HAP-1 (cell line): ENCODE data around the gene MCF2L2.

Experiments used
- DNase-seq, 2 experiments: peaks; one replicate each; pipeline ENCODE4 v3.0.0-alpha.2; 2016 to 2020; ENCODE audit warnings: low spot score in 2 of 2
- H3K27me3 ChIP-seq: fragments of 250-450 bp; sonication (Bioruptor Pico); 2 replicates; pipeline ENCODE4 v1.5.1; 2020; ENCODE audit warnings: low read depth, mild to moderate bottlenecking, moderate library complexity
- H3K36me3 ChIP-seq: fragments of 250-450 bp; sonication (Bioruptor Pico); replicated peaks from 2 replicates; pipeline ENCODE4 v1.5.1; 2020; ENCODE audit warnings: mild to moderate bottlenecking
- H3K4me1 ChIP-seq: fragments of 250-450 bp; sonication (Bioruptor Pico); 2 replicates; pipeline ENCODE4 v1.5.1; 2020; ENCODE audit warnings: mild to moderate bottlenecking
- H3K4me3 ChIP-seq: fragments of 250-450 bp; sonication (Bioruptor Pico); 2 replicates; pipeline ENCODE4 v1.5.1; 2020; ENCODE audit warnings: mild to moderate bottlenecking, moderate library complexity
- H3K9me3 ChIP-seq: fragments of 250-450 bp; sonication (Bioruptor Pico); 2 replicates; pipeline ENCODE4 v1.5.1; 2020; ENCODE audit warnings: mild to moderate bottlenecking, moderate library complexity
- in situ Hi-C: fragments of 300-500 bp; cut with MboI; formaldehyde crosslinking; loops from 3 replicates; pipeline ENCODE4 v1.14.3; 2020; ENCODE audit warnings: low sequenced_read_pairs, inconsistent platforms, mixed read lengths

The MCF2L2 gene

GRCh38 chr3:183396662-183397391 is 31.6 kb downstream of the MCF2L2 start:
- no peak overlapping the region for H3K4me3 ChIP-seq
- in situ Hi-C loops = no loop called here
- no peaks in the 10 kb centered on the region for H3K27me3 ChIP-seq
- no peak for DNase-seq
- no peaks in the 10 kb centered on the region for H3K36me3 ChIP-seq
- H3K9me3 ChIP-seq = no peaks in the 10 kb centered on the region
- H3K4me1 ChIP-seq = peaks cover 7% of the 10 kb centered on the region

GRCh38 chr3:183394150-183394549 is 34.3 kb downstream of the MCF2L2 start:
- no peak for DNase-seq
- no peaks in the 10 kb centered on the region for H3K27me3 ChIP-seq
- H3K9me3 ChIP-seq = no peaks in the 10 kb centered on the region
- in situ Hi-C loops = loop anchor here (5.0 kb wide), 1 partner anchor 272 kb away; no protein-coding TSS in a partner anchor
- H3K4me1 ChIP-seq = no peaks in the 10 kb centered on the region
- no peak overlapping the region for H3K4me3 ChIP-seq
- no peaks in the 10 kb centered on the region for H3K36me3 ChIP-seq

GRCh38 chr3:183393625-183394024 is 34.8 kb downstream of the MCF2L2 start:
- H3K36me3 ChIP-seq = no peaks in the 10 kb centered on the region
- in situ Hi-C loops = loop anchor here (5.0 kb wide), 1 partner anchor 271 kb away; no protein-coding TSS in a partner anchor
- no peaks in the 10 kb centered on the region for H3K27me3 ChIP-seq
- DNase-seq = no peak
- H3K9me3 ChIP-seq = no peaks in the 10 kb centered on the region
- no peak overlapping the region for H3K4me3 ChIP-seq
- no peaks in the 10 kb centered on the region for H3K4me1 ChIP-seq

- DNase-seq = no peak
- no peaks in the 10 kb centered on the region for H3K27me3 ChIP-seq
- no peak overlapping the region for H3K4me3 ChIP-seq
- in situ Hi-C loops = loop anchor here (5.0 kb wide), 1 partner anchor 270 kb away; no protein-coding TSS in a partner anchor
- H3K36me3 ChIP-seq = no peaks in the 10 kb centered on the region
- no peaks in the 10 kb centered on the region for H3K4me1 ChIP-seq
- H3K9me3 ChIP-seq = no peaks in the 10 kb centered on the region
These were observed 36.0 kb downstream of the MCF2L2 start for GRCh38 chr3:183392186-183393034.

- in situ Hi-C loops = loop anchor here (5.0 kb wide), 1 partner anchor 269 kb away; no protein-coding TSS in a partner anchor
- no peaks in the 10 kb centered on the region for H3K9me3 ChIP-seq
- H3K36me3 ChIP-seq = no peaks in the 10 kb centered on the region
- no peaks in the 10 kb centered on the region for H3K27me3 ChIP-seq
- no peak for DNase-seq
- H3K4me3 ChIP-seq = no peak overlapping the region
- no peaks in the 10 kb centered on the region for H3K4me1 ChIP-seq
These were observed 37.0 kb downstream of the MCF2L2 start for GRCh38 chr3:183391460-183391859.

- no peak overlapping the region for H3K4me3 ChIP-seq
- in situ Hi-C loops = loop anchor here (5.0 kb wide), 1 partner anchor 269 kb away; no protein-coding TSS in a partner anchor
- no peaks in the 10 kb centered on the region for H3K27me3 ChIP-seq
- H3K36me3 ChIP-seq = no peaks in the 10 kb centered on the region
- H3K4me1 ChIP-seq = no peaks in the 10 kb centered on the region
- H3K9me3 ChIP-seq = no peaks in the 10 kb centered on the region
- no peak for DNase-seq
These were observed 37.6 kb downstream of the MCF2L2 start for GRCh38 chr3:183390844-183391243.

- in situ Hi-C loops = loop anchor here (5.0 to 10.0 kb wide), 2 partner anchors 206 to 674 kb away; no protein-coding TSS in a partner anchor
- no peaks in the 10 kb centered on the region for H3K9me3 ChIP-seq
These were observed 40.1 kb downstream of the MCF2L2 start for GRCh38 chr3:183388213-183388895.

GRCh38 chr3:183387797-183388196 is 40.6 kb downstream of the MCF2L2 start:
- DNase-seq = no peak
- Histone ChIP-seq H3K9me3 (no peaks in the 10 kb centered on the region), H3K27me3 (no peaks in the 10 kb centered on the region), H3K4me3 (no peak overlapping the region), H3K36me3 (no peaks in the 10 kb centered on the region), H3K4me1 (no peaks in the 10 kb centered on the region)
- in situ Hi-C loops = loop anchor here (5.0 to 10.0 kb wide), 2 partner anchors 205 to 673 kb away; no protein-coding TSS in a partner anchor

More at GRCh38 chr3:183388213-183388895, 40.1 kb downstream of the MCF2L2 start:
- no peak for DNase-seq
- no peaks in the 10 kb centered on the region for H3K4me1 ChIP-seq
- no peaks in the 10 kb centered on the region for H3K27me3 ChIP-seq
- no peak overlapping the region for H3K4me3 ChIP-seq
- no peaks in the 10 kb centered on the region for H3K36me3 ChIP-seq

- in situ Hi-C loops = loop anchor here (5.0 to 10.0 kb wide), 2 partner anchors 204 to 672 kb away; no protein-coding TSS in a partner anchor
- no peaks in the 10 kb centered on the region for H3K36me3 ChIP-seq
- H3K4me1 ChIP-seq = no peaks in the 10 kb centered on the region
- no peak overlapping the region for H3K4me3 ChIP-seq
- H3K27me3 ChIP-seq = no peaks in the 10 kb centered on the region
- H3K9me3 ChIP-seq = no peaks in the 10 kb centered on the region
- DNase-seq = no peak
These were observed 41.8 kb downstream of the MCF2L2 start for GRCh38 chr3:183386651-183387050.

- in situ Hi-C loops = loop anchor here (5.0 to 10.0 kb wide), 2 partner anchors 204 to 671 kb away; no protein-coding TSS in a partner anchor
These were observed 42.5 kb downstream of the MCF2L2 start for GRCh38 chr3:183385698-183386613.

GRCh38 chr3:183381673-183382072 is 46.7 kb downstream of the MCF2L2 start:
- DNase-seq = no peak
- Histone ChIP-seq H3K4me3 (no peak overlapping the region), H3K27me3 (no peaks in the 10 kb centered on the region), H3K9me3 (no peaks in the 10 kb centered on the region), H3K4me1 (no peaks in the 10 kb centered on the region), H3K36me3 (no peaks in the 10 kb centered on the region)
- in situ Hi-C loops = loop anchor here (10.0 kb wide), 1 partner anchor 667 kb away; no protein-coding TSS in a partner anchor

More at GRCh38 chr3:183385698-183386613, 42.5 kb downstream of the MCF2L2 start:
- H3K36me3 ChIP-seq = no peaks in the 10 kb centered on the region
- H3K27me3 ChIP-seq = no peaks in the 10 kb centered on the region
- peak; percentile 62 to 70 for DNase-seq
- no peaks in the 10 kb centered on the region for H3K9me3 ChIP-seq
- no peak overlapping the region for H3K4me3 ChIP-seq
- H3K4me1 ChIP-seq = no peaks in the 10 kb centered on the region

GRCh38 chr3:183381179-183381578 is 47.2 kb downstream of the MCF2L2 start:
- DNase-seq = no peak
- in situ Hi-C loops = loop anchor here (10.0 kb wide), 1 partner anchor 666 kb away; no protein-coding TSS in a partner anchor
- H3K4me1 ChIP-seq = peaks cover 4% of the 10 kb centered on the region
- H3K36me3 ChIP-seq = no peaks in the 10 kb centered on the region
- no peaks in the 10 kb centered on the region for H3K27me3 ChIP-seq
- H3K4me3 ChIP-seq = no peak overlapping the region
- no peaks in the 10 kb centered on the region for H3K9me3 ChIP-seq
